GM12873 (cell line): ENCODE measurements around the gene SYT4.

Experiments
- TF ChIP-seq, protein P1 (sequence below): IDR thresholded peaks from 2 replicates; pipeline ENCODE4 v1.5.1; 2012; ENCODE audit warnings: low read depth, mild to moderate bottlenecking, moderate library complexity, low read length, control low read depth; ENCODE audit not compliant: insufficient read depth; ENCODE audit errors: missing control alignments

The SYT4 gene, protein sequence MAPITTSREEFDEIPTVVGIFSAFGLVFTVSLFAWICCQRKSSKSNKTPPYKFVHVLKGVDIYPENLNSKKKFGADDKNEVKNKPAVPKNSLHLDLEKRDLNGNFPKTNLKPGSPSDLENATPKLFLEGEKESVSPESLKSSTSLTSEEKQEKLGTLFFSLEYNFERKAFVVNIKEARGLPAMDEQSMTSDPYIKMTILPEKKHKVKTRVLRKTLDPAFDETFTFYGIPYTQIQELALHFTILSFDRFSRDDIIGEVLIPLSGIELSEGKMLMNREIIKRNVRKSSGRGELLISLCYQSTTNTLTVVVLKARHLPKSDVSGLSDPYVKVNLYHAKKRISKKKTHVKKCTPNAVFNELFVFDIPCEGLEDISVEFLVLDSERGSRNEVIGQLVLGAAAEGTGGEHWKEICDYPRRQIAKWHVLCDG

DNA sequence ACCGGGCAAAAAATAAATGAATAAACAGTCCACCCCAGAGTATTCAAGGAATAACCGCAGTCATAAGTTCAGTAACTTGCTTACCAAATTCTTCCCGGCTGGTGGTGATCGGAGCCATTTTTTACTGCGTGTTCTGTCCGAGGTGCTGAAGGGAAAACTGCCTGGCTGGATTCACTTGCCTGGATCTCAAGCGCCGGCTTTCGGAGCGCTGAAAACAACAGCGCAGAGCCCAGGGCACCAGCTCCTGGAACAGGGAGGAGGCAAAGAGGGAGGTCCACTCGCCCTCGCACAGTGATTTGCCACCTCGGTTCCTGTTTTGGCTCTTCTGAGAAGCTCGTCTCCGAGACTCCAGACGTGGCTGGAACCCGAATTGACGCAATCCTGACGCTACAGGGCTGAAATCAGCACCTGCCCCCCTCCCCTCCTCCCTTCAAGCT lies at the start of gene SYT4:
TSS of gene SYT4 (minus strand) at position 327 of the 437 bp plus-strand sequence. CDS start at position 118, 209 bp downstream.
- TF ChIP-seq, protein P1, sequence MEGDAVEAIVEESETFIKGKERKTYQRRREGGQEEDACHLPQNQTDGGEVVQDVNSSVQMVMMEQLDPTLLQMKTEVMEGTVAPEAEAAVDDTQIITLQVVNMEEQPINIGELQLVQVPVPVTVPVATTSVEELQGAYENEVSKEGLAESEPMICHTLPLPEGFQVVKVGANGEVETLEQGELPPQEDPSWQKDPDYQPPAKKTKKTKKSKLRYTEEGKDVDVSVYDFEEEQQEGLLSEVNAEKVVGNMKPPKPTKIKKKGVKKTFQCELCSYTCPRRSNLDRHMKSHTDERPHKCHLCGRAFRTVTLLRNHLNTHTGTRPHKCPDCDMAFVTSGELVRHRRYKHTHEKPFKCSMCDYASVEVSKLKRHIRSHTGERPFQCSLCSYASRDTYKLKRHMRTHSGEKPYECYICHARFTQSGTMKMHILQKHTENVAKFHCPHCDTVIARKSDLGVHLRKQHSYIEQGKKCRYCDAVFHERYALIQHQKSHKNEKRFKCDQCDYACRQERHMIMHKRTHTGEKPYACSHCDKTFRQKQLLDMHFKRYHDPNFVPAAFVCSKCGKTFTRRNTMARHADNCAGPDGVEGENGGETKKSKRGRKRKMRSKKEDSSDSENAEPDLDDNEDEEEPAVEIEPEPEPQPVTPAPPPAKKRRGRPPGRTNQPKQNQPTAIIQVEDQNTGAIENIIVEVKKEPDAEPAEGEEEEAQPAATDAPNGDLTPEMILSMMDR, result no peak

DNA sequence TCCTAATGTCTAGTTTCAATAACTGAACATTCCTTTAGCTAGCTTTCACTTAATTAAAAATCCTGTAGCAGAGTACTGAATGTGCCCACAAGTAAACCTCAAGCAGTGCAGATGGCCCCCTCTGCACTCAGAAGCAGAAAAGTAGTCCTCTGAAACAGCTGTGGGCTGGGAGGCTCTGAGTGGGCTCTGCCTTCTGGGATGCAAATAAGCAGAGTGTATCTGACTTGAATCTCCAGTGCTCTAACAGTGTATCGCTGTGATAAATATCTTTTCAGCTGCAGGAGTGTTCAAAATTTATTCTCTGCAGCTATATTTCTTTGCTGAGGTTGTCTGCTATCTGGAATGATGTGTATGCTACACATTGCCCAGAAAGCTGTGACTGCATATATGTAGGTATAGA lies 44.8 kb upstream of the SYT4 start:
- TF ChIP-seq, protein P1, result no peak

DNA sequence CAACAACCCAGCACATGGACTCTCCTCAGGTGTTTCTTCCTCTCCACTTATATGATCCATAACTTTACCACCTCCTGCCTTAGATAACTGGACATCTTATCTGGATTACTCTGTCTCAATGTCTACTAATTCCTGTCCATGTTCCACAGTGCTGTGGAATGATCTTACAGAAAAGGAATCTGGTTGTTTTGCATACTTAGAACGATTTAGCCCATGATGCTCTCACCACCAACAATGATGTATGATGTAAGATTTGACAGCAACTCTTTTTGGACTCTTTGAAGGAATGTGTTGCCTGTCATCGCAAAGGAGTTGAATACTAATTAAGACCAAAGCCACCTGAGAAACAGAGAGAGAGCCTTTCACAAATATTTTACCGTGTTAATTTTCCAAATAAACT lies 37.7 kb upstream of the SYT4 start:
- TF ChIP-seq, protein P1, result no peak

DNA sequence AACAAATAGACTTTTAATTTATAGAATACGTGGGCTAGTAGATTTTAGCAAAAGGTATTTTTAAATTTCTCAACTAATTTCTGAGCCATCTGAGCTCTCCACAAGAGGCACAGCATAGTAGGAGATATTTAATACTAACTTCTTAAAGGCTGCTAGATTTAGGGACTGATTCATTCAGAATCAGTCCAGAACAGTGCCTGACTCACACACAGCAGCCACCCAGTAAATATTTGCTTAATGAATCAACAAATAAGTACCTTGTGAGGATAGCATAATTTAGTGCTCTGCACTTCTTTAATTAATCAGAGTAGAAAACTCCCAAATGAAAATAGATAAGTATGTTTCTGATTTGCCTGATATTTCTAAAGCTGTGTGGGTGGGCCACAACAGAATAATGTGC lies 35.6 kb upstream of the SYT4 start:
- TF ChIP-seq, protein P1, result no peak

DNA sequence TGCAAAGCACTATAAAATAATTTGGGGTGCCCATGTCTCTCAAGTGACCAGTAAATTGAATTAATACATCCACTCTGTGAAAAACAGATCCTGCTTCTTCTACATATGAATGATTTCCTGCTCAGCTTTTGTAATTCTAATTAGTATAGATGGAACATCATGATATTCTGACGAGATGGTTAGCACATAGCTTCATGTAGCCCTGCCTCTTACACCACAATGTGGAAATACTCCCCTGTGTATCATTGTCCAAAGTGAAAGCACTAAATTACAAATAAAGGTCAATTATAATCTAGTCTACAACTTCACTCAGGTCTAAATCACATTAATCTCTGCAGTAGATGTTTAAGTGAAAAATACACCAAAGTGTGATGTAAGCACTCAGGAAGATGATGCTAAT lies 32.9 kb upstream of the SYT4 start:
- TF ChIP-seq, protein P1, result no peak

DNA sequence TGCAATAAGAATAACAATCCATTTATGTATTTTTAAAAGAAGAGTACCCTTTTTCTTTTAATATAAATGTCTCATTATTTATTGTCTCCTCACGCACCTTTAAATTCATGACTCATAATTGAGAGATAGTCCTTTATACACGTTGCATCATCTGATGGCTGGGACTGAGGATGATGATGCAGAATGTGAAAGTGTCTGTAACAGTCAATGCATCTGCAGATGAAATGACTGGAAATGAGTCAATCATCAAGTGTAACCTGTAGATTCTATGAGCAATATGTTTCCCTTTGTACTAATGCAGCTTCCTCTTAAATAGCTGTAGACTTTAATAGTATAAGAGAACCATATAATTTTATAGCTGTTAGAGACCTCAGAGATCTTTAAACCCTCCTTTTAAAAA lies 26.1 kb upstream of the SYT4 start:
- TF ChIP-seq, protein P1, result no peak

DNA sequence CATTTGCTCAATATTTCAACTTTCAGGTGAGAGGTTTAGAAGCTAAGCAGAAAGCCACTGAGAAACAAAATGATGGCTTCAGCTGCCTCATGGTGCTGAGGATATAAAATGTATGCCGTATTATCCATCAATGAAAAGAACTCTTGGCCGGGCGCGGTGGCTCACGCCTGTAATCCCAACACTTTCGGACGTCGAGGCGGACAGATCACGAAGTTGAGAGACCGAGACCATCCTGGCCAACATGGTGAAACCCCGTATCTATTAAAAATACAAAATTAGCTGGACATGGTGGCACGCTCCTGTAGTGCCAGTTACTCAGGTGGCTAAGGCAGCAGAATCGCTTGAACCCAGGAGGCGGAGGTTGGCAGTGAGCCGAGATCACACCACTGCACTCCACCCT lies 6.0 kb upstream of the SYT4 start:
- TF ChIP-seq, protein P1, result no peak
